H9 (cell line): ENCODE results near the gene CCDC28B. TPM values are rescaled to one million over a fixed set of nuclear protein-coding genes. Genes with fewer than 3 reads are reported as not detected.
A peak's percentile ranks its signal among the peaks of the same experiment; 100 is the strongest.

ENCODE experiments used
- DNase-seq: peaks from one replicate; pipeline ENCODE4 v3.0.0-alpha.2; 2017
- H2AFZ ChIP-seq: one replicate; pipeline ENCODE4 v1.6.1; 2013; ENCODE audit warnings: mild to moderate bottlenecking, low read length, control low read depth, moderate library complexity
- H2AK5ac ChIP-seq: 2 replicates; pipeline ENCODE4 v1.6.1; 2013; ENCODE audit warnings: low read length, control low read depth, mixed read lengths; ENCODE audit not compliant: insufficient read length
- H2BK120ac ChIP-seq: one replicate; pipeline ENCODE4 v1.6.1; 2013; ENCODE audit warnings: low read depth, mild to moderate bottlenecking, low read length, control low read depth, inconsistent platforms; ENCODE audit not compliant: poor library complexity, severe bottlenecking
- H2BK12ac ChIP-seq: 2 replicates; pipeline ENCODE4 v1.6.1; 2013; ENCODE audit warnings: low read length, control low read depth, mixed read lengths, low read depth; ENCODE audit not compliant: insufficient read length
- H2BK15ac ChIP-seq: 2 replicates; pipeline ENCODE4 v1.6.1; 2013; ENCODE audit warnings: low read depth, low read length, control low read depth
- H2BK20ac ChIP-seq: one replicate; pipeline ENCODE4 v1.6.1; 2013; ENCODE audit warnings: low read depth, mild to moderate bottlenecking, low read length, control low read depth, inconsistent platforms; ENCODE audit not compliant: poor library complexity, severe bottlenecking
- H2BK5ac ChIP-seq: 2 replicates; pipeline ENCODE4 v1.6.1; 2013; ENCODE audit warnings: low read length, control low read depth, mixed read lengths; ENCODE audit not compliant: insufficient read length
- H3K14ac ChIP-seq: 2 replicates; pipeline ENCODE4 v1.6.1; 2013; ENCODE audit warnings: low read length, control low read depth; ENCODE audit not compliant: insufficient read depth
- H3K18ac ChIP-seq: 2 replicates; pipeline ENCODE4 v1.6.1; 2013; ENCODE audit warnings: low read depth, mild to moderate bottlenecking, mixed read lengths, low read length, control low read depth; ENCODE audit not compliant: insufficient read length
- H3K23ac ChIP-seq: 2 replicates; pipeline ENCODE4 v1.6.1; 2013; ENCODE audit warnings: low read length, control low read depth, mixed read lengths, low read depth; ENCODE audit not compliant: insufficient read length
- H3K23me2 ChIP-seq: 2 replicates; pipeline ENCODE4 v1.6.1; 2013; ENCODE audit warnings: low read depth, mild to moderate bottlenecking, mixed read lengths, low read length, control low read depth; ENCODE audit not compliant: insufficient read length, poor library complexity, severe bottlenecking
- H3K27ac ChIP-seq: 2 replicates; pipeline ENCODE4 v1.5.1; 2013; ENCODE audit warnings: low read length, control low read depth, mixed read lengths, low read depth; ENCODE audit not compliant: insufficient read length
- H3K27me3 ChIP-seq: 2 replicates; pipeline ENCODE4 v1.6.1; 2013; ENCODE audit warnings: low read length, control low read depth, inconsistent platforms; ENCODE audit not compliant: insufficient read depth
- H3K4ac ChIP-seq: 2 replicates; pipeline ENCODE4 v1.6.1; 2013; ENCODE audit warnings: low read depth, mild to moderate bottlenecking, control low read depth, inconsistent platforms, low read length, moderate library complexity
- H3K4me1 ChIP-seq: 2 replicates; pipeline ENCODE4 v1.6.1; 2013; ENCODE audit warnings: low read length, control low read depth, inconsistent platforms; ENCODE audit not compliant: insufficient read depth
- H3K4me2 ChIP-seq: 2 replicates; pipeline ENCODE4 v1.6.1; 2013; ENCODE audit warnings: low read length, control low read depth, mixed read lengths; ENCODE audit not compliant: insufficient read length, insufficient read depth
- H3K56ac ChIP-seq: 2 replicates; pipeline ENCODE4 v1.6.1; 2013; ENCODE audit warnings: low read depth, mild to moderate bottlenecking, mixed read lengths, low read length, control low read depth; ENCODE audit not compliant: insufficient read length
- H3K79me1 ChIP-seq: 2 replicates; pipeline ENCODE4 v1.6.1; 2013; ENCODE audit warnings: low read depth, mild to moderate bottlenecking, moderate library complexity, low read length, control low read depth, inconsistent platforms; ENCODE audit not compliant: insufficient read depth, poor library complexity, severe bottlenecking
- H3K79me2 ChIP-seq: 2 replicates; pipeline ENCODE4 v1.6.1; 2013; ENCODE audit warnings: low read length, control low read depth, inconsistent platforms; ENCODE audit not compliant: insufficient read depth
- H3K9ac ChIP-seq: 2 replicates; pipeline ENCODE4 v1.6.1; 2013; ENCODE audit warnings: low read length, control low read depth, mixed read lengths; ENCODE audit not compliant: insufficient read length; ENCODE audit errors: extremely low read depth
- H3K9me3 ChIP-seq: one replicate; pipeline ENCODE4 v1.6.1; 2013; ENCODE audit warnings: low read depth, low read length, inconsistent platforms; ENCODE audit not compliant: control insufficient read depth
- H3T11ph ChIP-seq: one replicate; pipeline ENCODE4 v1.6.1; 2013; ENCODE audit warnings: mild to moderate bottlenecking, low read length, control low read depth, inconsistent platforms
- H4K20me1 ChIP-seq: one replicate; pipeline ENCODE4 v1.6.1; 2013; ENCODE audit not compliant: control insufficient read depth, insufficient read length, insufficient read depth
- H4K5ac ChIP-seq: 2 replicates; pipeline ENCODE4 v1.6.1; 2013; ENCODE audit warnings: low read depth, mild to moderate bottlenecking, mixed read lengths, low read length, control low read depth; ENCODE audit not compliant: insufficient read length
- H4K8ac ChIP-seq: replicated peaks from 2 replicates; pipeline ENCODE4 v1.6.1; 2013; ENCODE audit warnings: low read length, control low read depth, mixed read lengths, low read depth; ENCODE audit not compliant: insufficient read length
- H4K91ac ChIP-seq: 2 replicates; pipeline ENCODE4 v1.6.1; 2013; ENCODE audit warnings: low read depth, mild to moderate bottlenecking, moderate library complexity, mixed read lengths, low read length, control low read depth; ENCODE audit not compliant: insufficient read length
- H3K27ac Mint-ChIP-seq, 3 experiments: 2 replicates in 2 of 3; 3 replicates in 1 of 3; pipeline ENCODE4 v1.8.0; 2020 to 2021; ENCODE audit warnings: mixed read lengths in 3 of 3, mild to moderate bottlenecking in 1 of 3, moderate library complexity in 1 of 3
- H3K27me3 Mint-ChIP-seq: 2 replicates; pipeline ENCODE4 v1.8.0; 2021; ENCODE audit warnings: low read depth, mild to moderate bottlenecking, moderate library complexity, mixed read lengths
- H3K36me3 Mint-ChIP-seq, 3 experiments: 2 replicates in 2 of 3; 3 replicates in 1 of 3; pipeline ENCODE4 v1.8.0; 2020 to 2021; ENCODE audit warnings: low read depth in 3 of 3, mixed read lengths in 3 of 3; ENCODE audit not compliant: insufficient read depth in 1 of 3
- H3K4me1 Mint-ChIP-seq, 2 experiments: 2 replicates each; pipeline ENCODE4 v1.8.0; 2020; ENCODE audit warnings: mixed read lengths in 2 of 2
- H3K4me3 Mint-ChIP-seq, 2 experiments: 2 replicates in 1 of 2; 3 replicates in 1 of 2; pipeline ENCODE4 v1.8.0; 2020 to 2021; ENCODE audit warnings: mild to moderate bottlenecking in 2 of 2, mixed read lengths in 2 of 2, moderate library complexity in 1 of 2
- H3K9me3 Mint-ChIP-seq, 2 experiments: 2 replicates in 1 of 2; 3 replicates in 1 of 2; pipeline ENCODE4 v1.8.0; 2020; ENCODE audit warnings: mild to moderate bottlenecking in 2 of 2, mixed read lengths in 2 of 2, moderate library complexity in 1 of 2
- CTCF ChIP-seq: fragments of 200-600 bp; sonication (generic); conservative IDR thresholded peaks from 3 replicates; pipeline ENCODE4 v1.8.0; 2021; ENCODE audit warnings: antibody characterized with exemption, mild to moderate bottlenecking
- total RNA-seq: library from RNA; stranded (reverse); gene quantifications from 2 replicates; pipeline ENCODE4 v1.2.1, GENCODE V29; 2021

Gene CCDC28B
- total RNA-seq, 1 experiment from 2014 or later: 20.7 TPM

- Histone ChIP-seq H3K9me3 (no peaks in the 10 kb centered on the region), H3K27ac (no peak overlapping the region), H2AFZ (no peak overlapping the region), H3K4me1 (peaks cover 2% of the 10 kb centered on the region; the same call in 1 of the 2 replicates), H3K79me1 (peaks cover 9% of the 10 kb centered on the region), H3K14ac (no peak overlapping the region), H3K79me2 (peaks cover 4% of the 10 kb centered on the region; the same call in 1 of the 2 replicates), H4K5ac (no peak overlapping the region), H4K20me1 (no peaks in the 10 kb centered on the region), H2BK5ac (no peak overlapping the region), H3K18ac (no peak overlapping the region), H3K4me2 (no peak overlapping the region), H3T11ph (no peak overlapping the region), H2BK120ac (no peak overlapping the region), H2BK20ac (no peak overlapping the region), H4K8ac (no peak overlapping the region), H4K91ac (no peak overlapping the region), H2BK15ac (no peak overlapping the region), H2BK12ac (no peak overlapping the region), H3K23ac (no peak overlapping the region), H3K56ac (no peak overlapping the region), H3K9ac (no peak overlapping the region), H3K23me2 (peaks cover 7% of the 10 kb centered on the region), H3K4ac (no peak overlapping the region), H3K27me3 (no peaks in the 10 kb centered on the region), H2AK5ac (no peak overlapping the region)
- Mint-ChIP-seq H3K4me1 (peaks cover 12 to 16% of the 10 kb centered on the region in 2 experiments), H3K27ac (peak overlapping the region in 2 of 3 experiments; percentile 0 to 74; a peak in 1 of 7 replicates), H3K36me3 (peaks cover 61 to 84% (median 83%) of the 10 kb centered on the region in 3 experiments), H3K9me3 (no peaks in the 10 kb centered on the region), H3K4me3 (no peak overlapping the region), H3K27me3 (no peaks in the 10 kb centered on the region)
- no peak for DNase-seq
- no peak for TF ChIP-seq CTCF
Observed at GRCh38 chr1:32184650-32185049, 15.7 kb upstream of the CCDC28B start.
